Panc1 (cell line): Measurements from ENCODE around the gene ILDR1.

Experiments
- CTCF ChIP-seq: fragments of 450-650 bp; IDR thresholded peaks from 2 replicates; pipeline ENCODE4 v1.5.1; 2017; ENCODE audit warnings: mild to moderate bottlenecking
- POLR2AphosphoS5 ChIP-seq: IDR thresholded peaks from 2 replicates; pipeline ENCODE4 v1.6.1; 2012; ENCODE audit warnings: mild to moderate bottlenecking, low read depth, low read length, moderate library complexity
- REST ChIP-seq, 2 experiments: IDR thresholded peaks; 2 replicates each; pipeline ENCODE4 v1.6.1; 2011 to 2012; ENCODE audit warnings: low read depth in 2 of 2, control low read depth in 1 of 2, low read length in 1 of 2, mild to moderate bottlenecking in 1 of 2, moderate library complexity in 1 of 2; ENCODE audit not compliant: insufficient read depth in 1 of 2
- SIN3A ChIP-seq: IDR thresholded peaks from 2 replicates; pipeline ENCODE4 v1.6.1; 2012; ENCODE audit warnings: low read depth, mild to moderate bottlenecking, low read length, moderate library complexity, borderline replicate concordance; ENCODE audit not compliant: insufficient read depth

- TF ChIP-seq CTCF, result no peak
- TF ChIP-seq POLR2AphosphoS5, result no peak
- TF ChIP-seq SIN3A, result no peak
- no peak for TF ChIP-seq REST (IDR thresholded peaks at IDR 0.05; ENCODE audit: insufficient read depth in 1 of 2, low read depth in 2 of 2, low read length in 1 of 2)
Measured at GRCh38 chr3:122021811-122022401, at the start of gene ILDR1.
